ENCODE measurements around the gene LMO7. TPM values are rescaled to one million over a fixed set of nuclear protein-coding genes. Genes with fewer than 3 reads are reported as not detected.
"Not testable (repeated sequence)": the region's sequence is repeated elsewhere in the genome, so short reads cannot be mapped to it uniquely, and the experiment has no call there.

LMO7 gene
- total and polyA plus RNA-seq, 5 donors, result 152 to 397 (median 297) TPM

DNA sequence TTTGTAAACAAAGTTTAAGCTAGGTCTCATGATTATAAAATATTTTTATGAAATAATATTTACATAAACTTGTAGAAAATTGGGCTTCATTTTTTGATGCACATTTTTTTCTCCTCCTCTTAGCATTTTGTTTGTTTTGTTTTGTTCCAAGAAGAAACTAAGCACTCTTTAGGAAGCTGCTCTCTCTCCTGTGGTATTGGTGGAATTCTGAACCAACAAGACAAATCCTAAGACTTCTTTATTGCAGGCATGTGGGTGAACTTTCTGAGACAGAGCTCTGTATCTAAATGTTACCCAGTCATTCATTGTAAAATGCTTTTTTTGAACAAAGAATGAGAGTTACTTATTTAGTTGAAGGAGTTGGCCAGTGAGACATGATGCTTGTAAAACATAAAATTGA lies 39.3 kb downstream of the LMO7 start:
- no peak overlapping the region for H3K27ac ChIP-seq (ENCODE audit: low read length)
- H3K4me1 ChIP-seq (ENCODE audit: control insufficient read depth, insufficient read depth, low read length), result no peaks in the 10 kb centered on the region
- no peaks in the 10 kb centered on the region for H3K27me3 ChIP-seq (ENCODE audit: control insufficient read depth, insufficient read depth)
- no peak for ATAC-seq
- no peak overlapping the region for H3K4me3 ChIP-seq (ENCODE audit: low read length)
- intact Hi-C loops (cut with DNase I), result no loop called here
- DNase-seq, result no peak
- H3K9me3 ChIP-seq (ENCODE audit: control insufficient read depth, low read length), result no peaks in the 10 kb centered on the region

- ATAC-seq (no peak), DNase-seq (no peak)
- intact Hi-C loops (cut with DNase I), result no loop called here
- 96% methylated on average over 1 of the region's 1 CpG for WGBS
- Histone ChIP-seq H3K4me1 (ENCODE audit: control insufficient read depth, insufficient read depth, low read length) (no peaks in the 10 kb centered on the region), H3K4me3 (ENCODE audit: low read length) (no peak overlapping the region), H3K9me3 (ENCODE audit: control insufficient read depth, low read length) (no peaks in the 10 kb centered on the region), H3K27ac (ENCODE audit: low read length) (no peak overlapping the region), H3K27me3 (ENCODE audit: control insufficient read depth, insufficient read depth) (no peaks in the 10 kb centered on the region)
These were observed 43.3 kb downstream of the LMO7 start for GRCh38 chr13:75679459-75679858.

DNA sequence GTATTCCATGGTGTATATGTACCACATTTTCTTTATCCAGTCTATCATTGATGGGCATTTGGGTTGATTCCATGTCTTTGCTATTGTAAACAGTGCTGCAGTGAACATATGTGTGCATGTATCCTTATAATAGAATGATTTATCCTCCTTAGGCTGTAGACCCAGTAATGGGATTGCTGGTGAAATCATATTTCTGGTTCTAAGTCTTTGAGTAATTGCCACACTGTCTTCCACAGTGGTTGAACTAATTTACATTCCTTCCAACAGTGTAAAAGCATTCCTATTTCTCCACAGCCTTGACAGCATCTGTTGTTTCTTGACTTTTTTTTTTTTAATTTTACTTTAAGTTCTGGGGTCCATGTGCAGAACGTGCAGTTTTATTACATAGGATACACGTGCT lies 44.1 kb downstream of the LMO7 start:
- 92% methylated on average over 2 of the region's 2 CpGs for WGBS
- not testable (repeated sequence) for H3K9me3 ChIP-seq (ENCODE audit: control insufficient read depth, low read length); DNase-seq; H3K4me3 ChIP-seq (ENCODE audit: low read length); H3K4me1 ChIP-seq (ENCODE audit: control insufficient read depth, insufficient read depth, low read length); ATAC-seq; H3K27me3 ChIP-seq (ENCODE audit: control insufficient read depth, insufficient read depth); H3K27ac ChIP-seq (ENCODE audit: low read length)
- intact Hi-C loops (cut with DNase I), result loop anchor here in 1 of 4 donors (10.0 kb wide), 1 partner anchor 1225 kb away; no protein-coding TSS in a partner anchor

DNA sequence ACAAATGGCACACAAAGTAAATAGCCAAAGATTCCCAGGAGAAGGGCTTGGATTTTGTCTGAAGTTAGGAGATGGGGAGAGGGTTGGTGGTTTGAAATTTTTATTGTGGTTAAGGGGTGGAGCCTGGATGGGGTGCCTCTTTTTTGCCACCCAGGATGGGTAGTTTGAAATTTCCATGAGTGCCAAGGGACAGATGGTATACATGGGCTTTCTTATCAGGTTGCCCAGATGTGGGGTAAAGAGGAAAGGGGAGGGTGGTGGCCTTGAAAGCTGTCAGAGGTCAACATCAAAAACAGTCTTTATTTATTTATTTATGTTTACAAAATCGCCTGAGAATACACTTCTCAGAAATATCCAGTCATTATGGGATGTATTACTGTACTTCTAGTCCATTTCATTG lies 46.2 kb downstream of the LMO7 start:
- H3K4me1 ChIP-seq (ENCODE audit: control insufficient read depth, insufficient read depth, low read length), result no peaks in the 10 kb centered on the region
- DNase-seq (no peak), ATAC-seq (no peak)
- no peaks in the 10 kb centered on the region for H3K9me3 ChIP-seq (ENCODE audit: control insufficient read depth, low read length)
- no peaks in the 10 kb centered on the region for H3K27me3 ChIP-seq (ENCODE audit: control insufficient read depth, insufficient read depth)
- H3K27ac ChIP-seq (ENCODE audit: low read length), result no peak overlapping the region
- 71% methylated on average over 1 of the region's 1 CpG for WGBS
- intact Hi-C loops (cut with DNase I), result loop anchor here in 1 of 4 donors (10.0 kb wide), 1 partner anchor 1222 kb away; no protein-coding TSS in a partner anchor
- H3K4me3 ChIP-seq (ENCODE audit: low read length), result no peak overlapping the region

DNA sequence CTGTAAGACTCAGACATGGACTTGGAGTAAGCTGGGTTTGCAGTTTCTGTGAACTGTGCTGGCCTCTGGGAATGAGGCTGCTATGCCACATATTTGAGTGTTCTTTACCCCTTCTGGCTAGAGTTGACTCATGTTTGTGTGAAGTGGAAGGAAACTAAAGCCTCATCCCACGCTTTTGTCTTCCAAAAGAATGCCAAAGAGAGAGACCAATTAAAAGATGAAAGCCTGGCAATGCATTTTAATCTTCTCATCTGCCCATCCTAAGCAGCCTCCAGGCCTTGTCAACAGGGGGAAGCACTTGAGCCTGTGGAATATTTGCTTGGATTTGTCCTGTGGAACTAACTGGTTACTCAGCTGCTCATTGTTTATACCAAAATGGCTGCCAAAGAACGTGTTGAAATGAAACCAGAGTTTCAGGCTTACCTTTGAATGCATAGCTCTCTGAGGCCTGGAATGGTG lies 49.1 kb downstream of the LMO7 start:
- Histone ChIP-seq H3K27me3 (ENCODE audit: control insufficient read depth, insufficient read depth) (no peaks in the 10 kb centered on the region), H3K27ac (ENCODE audit: low read length) (no peak overlapping the region), H3K4me1 (ENCODE audit: control insufficient read depth, insufficient read depth, low read length) (no peaks in the 10 kb centered on the region), H3K9me3 (ENCODE audit: control insufficient read depth, low read length) (no peaks in the 10 kb centered on the region), H3K4me3 (ENCODE audit: low read length) (no peak overlapping the region)
- ATAC-seq, result no peak
- intact Hi-C loops (cut with DNase I), result loop anchor here in 1 of 4 donors (10.0 kb wide), 1 partner anchor 1220 kb away; no protein-coding TSS in a partner anchor
- WGBS, result 68% methylated on average over 2 of the region's 2 CpGs
- no peak for DNase-seq

DNA sequence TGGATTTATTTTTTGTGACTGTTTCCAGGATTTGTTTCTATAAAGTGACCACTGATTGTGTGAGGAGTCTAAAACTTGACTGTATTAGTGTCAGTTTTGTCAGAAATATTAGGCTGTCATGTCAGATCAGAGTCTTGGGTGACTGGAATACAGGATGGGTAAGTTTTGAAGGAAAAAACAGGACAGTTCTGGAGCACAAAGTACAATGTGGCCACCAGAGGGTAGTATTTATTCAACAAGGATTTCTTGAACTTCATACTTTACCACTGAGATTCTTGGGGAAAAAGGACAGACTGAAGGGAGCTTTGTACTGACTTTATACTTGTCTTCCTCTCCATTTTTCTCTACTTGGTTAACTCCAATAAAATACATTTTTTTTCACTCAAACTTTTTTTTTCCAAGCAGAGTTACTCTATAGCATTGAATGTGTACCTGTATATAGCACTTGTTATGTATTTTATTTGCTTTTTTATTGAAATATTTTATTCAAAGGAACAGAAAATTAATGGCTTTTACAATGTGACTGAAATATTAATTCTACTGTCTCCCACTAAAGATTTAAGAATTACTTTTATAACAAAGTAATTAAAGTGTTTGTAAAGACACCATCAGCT lies 51.1 kb downstream of the LMO7 start:
- no peak overlapping the region for H3K27ac ChIP-seq (ENCODE audit: low read length)
- no peaks in the 10 kb centered on the region for H3K27me3 ChIP-seq (ENCODE audit: control insufficient read depth, insufficient read depth)
- H3K4me1 ChIP-seq (ENCODE audit: control insufficient read depth, insufficient read depth, low read length), result no peaks in the 10 kb centered on the region
- ATAC-seq, result peak in 1 of 2 donors; percentile 31
- no peak overlapping the region for H3K4me3 ChIP-seq (ENCODE audit: low read length)
- H3K9me3 ChIP-seq (ENCODE audit: control insufficient read depth, low read length), result no peaks in the 10 kb centered on the region
- intact Hi-C loops (cut with DNase I), result loop anchor here in 1 of 4 donors (10.0 kb wide), 1 partner anchor 1218 kb away; no protein-coding TSS in a partner anchor
- DNase-seq, result no peak

DNA sequence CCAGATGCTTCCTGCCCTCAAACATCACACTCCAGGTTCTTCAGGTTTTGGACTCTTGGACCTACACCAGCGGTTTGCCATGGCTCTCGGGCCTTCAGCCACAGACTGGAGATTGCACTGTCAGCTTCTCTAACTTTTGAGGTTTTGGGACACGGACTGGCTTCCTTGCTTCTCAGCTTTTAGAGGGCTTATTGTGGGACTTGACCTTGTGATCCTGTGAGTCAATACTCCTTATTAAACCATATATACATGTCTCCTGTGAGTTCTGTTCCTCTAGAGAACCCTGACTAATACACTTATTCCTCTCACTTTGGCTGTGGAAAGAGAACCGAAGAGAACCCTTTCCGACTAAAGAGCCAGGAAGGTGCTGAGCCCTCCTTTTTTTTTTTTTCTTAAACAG lies 53.6 kb downstream of the LMO7 start:
- DNase-seq, result no peak
- Histone ChIP-seq H3K9me3 (ENCODE audit: control insufficient read depth, low read length) (no peaks in the 10 kb centered on the region), H3K27me3 (ENCODE audit: control insufficient read depth, insufficient read depth) (no peaks in the 10 kb centered on the region), H3K4me1 (ENCODE audit: control insufficient read depth, insufficient read depth, low read length) (no peaks in the 10 kb centered on the region), H3K4me3 (ENCODE audit: low read length) (no peak overlapping the region), H3K27ac (ENCODE audit: low read length) (no peak overlapping the region)
- intact Hi-C loops (cut with DNase I), result loop anchor here (10.0 kb wide), 6 partner anchors 115 to 1215 kb away; no protein-coding TSS in a partner anchor
- 96% methylated on average over 5 of the region's 5 CpGs for WGBS
- no peak for ATAC-seq

DNA sequence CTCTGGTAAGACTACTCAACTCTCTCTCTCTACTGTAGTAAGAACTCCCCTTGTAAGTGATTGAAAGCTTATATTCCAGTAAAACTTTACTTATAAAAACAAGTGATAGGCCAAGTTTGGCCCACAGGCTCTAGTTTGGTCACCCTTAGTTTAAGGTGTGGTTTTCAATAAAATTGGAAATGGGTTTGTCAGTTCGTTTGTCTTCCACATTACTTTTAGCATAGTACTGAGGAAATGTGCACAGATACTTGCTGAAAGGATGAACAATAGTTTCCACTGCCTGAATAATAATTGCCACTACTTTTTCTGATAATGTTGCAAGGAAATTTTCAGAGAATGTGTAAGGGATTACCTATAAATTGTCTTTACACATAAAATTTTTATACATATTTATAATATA lies 54.5 kb downstream of the LMO7 start:
- H3K27me3 ChIP-seq (ENCODE audit: control insufficient read depth, insufficient read depth), result no peaks in the 10 kb centered on the region
- ATAC-seq (no peak), DNase-seq (no peak)
- intact Hi-C loops (cut with DNase I), result loop anchor here (10.0 kb wide), 5 partner anchors 114 to 784 kb away; no protein-coding TSS in a partner anchor
- no peaks in the 10 kb centered on the region for H3K9me3 ChIP-seq (ENCODE audit: control insufficient read depth, low read length)
- no peak overlapping the region for H3K4me3 ChIP-seq (ENCODE audit: low read length)
- WGBS, result 70% methylated on average over 1 of the region's 1 CpG
- H3K4me1 ChIP-seq (ENCODE audit: control insufficient read depth, insufficient read depth, low read length), result no peaks in the 10 kb centered on the region
- no peak overlapping the region for H3K27ac ChIP-seq (ENCODE audit: low read length)

DNA sequence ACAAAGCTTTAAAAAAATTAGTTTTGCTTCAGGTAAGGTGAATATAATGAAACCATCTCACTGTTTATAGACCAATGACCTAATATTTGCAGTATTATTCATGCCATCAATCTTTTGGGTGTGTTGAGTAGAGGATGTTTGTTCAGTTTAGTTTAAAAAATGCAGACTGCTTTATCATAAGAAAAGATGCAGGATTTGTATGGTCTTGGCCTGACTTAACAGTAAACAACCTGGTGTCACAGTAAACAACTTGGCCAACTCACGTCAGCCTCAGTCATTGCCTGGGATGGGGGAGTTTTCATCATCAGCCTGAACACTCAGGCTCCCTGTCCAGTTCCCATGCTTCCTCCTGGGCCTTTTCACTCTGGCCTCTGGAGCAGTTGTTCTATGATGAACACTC lies 55.1 kb downstream of the LMO7 start:
- WGBS, result 78% methylated on average over 1 of the region's 1 CpG
- ATAC-seq (no peak), DNase-seq (no peak)
- Histone ChIP-seq H3K4me1 (ENCODE audit: control insufficient read depth, insufficient read depth, low read length) (peaks cover 1% of the 10 kb centered on the region), H3K9me3 (ENCODE audit: control insufficient read depth, low read length) (no peaks in the 10 kb centered on the region), H3K27me3 (ENCODE audit: control insufficient read depth, insufficient read depth) (no peaks in the 10 kb centered on the region), H3K27ac (ENCODE audit: low read length) (no peak overlapping the region), H3K4me3 (ENCODE audit: low read length) (no peak overlapping the region)
- intact Hi-C loops (cut with DNase I), result loop anchor here (10.0 kb wide), 5 partner anchors 114 to 784 kb away; no protein-coding TSS in a partner anchor

- intact Hi-C loops (cut with DNase I), result loop anchor here (10.0 kb wide), 5 partner anchors 112 to 782 kb away; no protein-coding TSS in a partner anchor
- ATAC-seq (no peak), DNase-seq (no peak)
- WGBS, result 83% methylated on average over 2 of the region's 2 CpGs
- no peaks in the 10 kb centered on the region for H3K27me3 ChIP-seq (ENCODE audit: control insufficient read depth, insufficient read depth)
- peaks cover 1% of the 10 kb centered on the region for H3K4me1 ChIP-seq (ENCODE audit: control insufficient read depth, insufficient read depth, low read length)
- H3K4me3 ChIP-seq (ENCODE audit: low read length), result no peak overlapping the region
- no peaks in the 10 kb centered on the region for H3K9me3 ChIP-seq (ENCODE audit: control insufficient read depth, low read length)
- no peak overlapping the region for H3K27ac ChIP-seq (ENCODE audit: low read length)
These were observed 57.1 kb downstream of the LMO7 start for GRCh38 chr13:75693227-75693626.

DNA sequence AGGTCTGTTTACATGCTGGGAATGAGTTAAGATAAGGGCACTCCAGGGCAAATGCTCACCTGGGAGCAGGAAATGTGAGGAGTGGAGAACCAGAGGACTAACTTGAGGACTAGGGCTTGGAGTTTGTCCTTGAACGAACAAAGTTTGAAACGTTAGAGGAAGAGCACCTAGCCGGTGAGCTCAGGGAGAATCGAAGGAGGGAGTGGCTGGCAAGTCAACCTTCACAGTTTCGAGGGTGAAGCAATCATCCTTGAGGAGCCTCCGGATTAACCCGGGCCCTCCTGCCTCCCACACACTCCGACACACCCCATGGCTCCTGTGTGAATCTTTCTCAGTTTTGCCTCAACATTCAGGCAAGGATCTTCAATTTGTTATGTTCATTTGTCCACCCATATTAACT lies 58.6 kb downstream of the LMO7 start:
- DNase-seq (no peak), ATAC-seq (no peak)
- Histone ChIP-seq H3K4me3 (ENCODE audit: low read length) (no peak overlapping the region), H3K27ac (ENCODE audit: low read length) (no peak overlapping the region), H3K9me3 (ENCODE audit: control insufficient read depth, low read length) (no peaks in the 10 kb centered on the region), H3K4me1 (ENCODE audit: control insufficient read depth, insufficient read depth, low read length) (peaks cover 1% of the 10 kb centered on the region), H3K27me3 (ENCODE audit: control insufficient read depth, insufficient read depth) (no peaks in the 10 kb centered on the region)
- intact Hi-C loops (cut with DNase I), result loop anchor here (10.0 kb wide), 5 partner anchors 110 to 780 kb away; no protein-coding TSS in a partner anchor
- 81% methylated on average over 8 of the region's 8 CpGs for WGBS
